GM21529 (cell line): ENCODE data around the gene MEIS1.
"Not testable (repeated sequence)": the region's sequence is repeated elsewhere in the genome, so short reads cannot be mapped to it uniquely, and the experiment has no call there.

Experiments used
- ATAC-seq: cut with Tn5 transposase; IDR thresholded peaks from one replicate; pipeline ENCODE4 v1.9.1; 2021; ENCODE audit not compliant: unreplicated experiment

MEIS1 gene

DNA sequence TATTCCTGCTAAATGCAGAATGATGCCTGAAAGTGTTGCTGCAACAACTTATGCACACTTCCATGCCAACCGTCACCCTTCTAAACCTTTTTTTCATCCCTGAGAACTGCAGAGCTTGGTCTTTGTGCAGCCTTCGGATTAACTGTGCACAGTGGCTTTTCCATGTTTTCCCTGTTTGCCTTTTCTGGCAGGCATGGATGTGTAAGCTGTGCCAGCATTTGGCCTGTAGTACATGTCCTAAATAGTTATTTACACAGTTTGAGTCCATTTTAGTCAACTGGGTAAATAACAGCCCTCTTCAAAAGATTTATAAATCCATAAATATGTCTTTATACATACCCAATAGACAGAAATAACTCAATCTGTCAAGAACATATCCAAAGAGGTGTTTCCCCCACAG, 31.5 kb downstream of the MEIS1 start:
- no peak for ATAC-seq

DNA sequence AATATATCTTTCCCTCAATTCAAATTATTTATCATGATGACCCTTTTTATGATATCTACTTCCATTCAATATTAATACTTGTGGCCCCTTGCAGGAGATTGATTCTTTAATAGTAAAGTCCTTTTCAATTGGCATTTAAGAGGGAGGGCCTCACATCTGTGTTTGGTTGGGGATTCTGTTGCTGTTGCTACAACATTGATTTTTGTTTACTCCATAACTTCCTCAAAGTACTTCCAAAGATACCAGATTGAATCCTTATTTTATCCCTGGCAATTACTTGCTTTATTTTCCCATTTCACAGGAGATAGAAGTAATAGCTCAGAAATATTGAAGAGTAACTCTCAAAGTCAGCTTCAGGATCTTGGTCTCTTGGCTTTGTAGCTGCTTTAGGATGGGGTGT, 32.8 kb downstream of the MEIS1 start:
- no peak for ATAC-seq

DNA sequence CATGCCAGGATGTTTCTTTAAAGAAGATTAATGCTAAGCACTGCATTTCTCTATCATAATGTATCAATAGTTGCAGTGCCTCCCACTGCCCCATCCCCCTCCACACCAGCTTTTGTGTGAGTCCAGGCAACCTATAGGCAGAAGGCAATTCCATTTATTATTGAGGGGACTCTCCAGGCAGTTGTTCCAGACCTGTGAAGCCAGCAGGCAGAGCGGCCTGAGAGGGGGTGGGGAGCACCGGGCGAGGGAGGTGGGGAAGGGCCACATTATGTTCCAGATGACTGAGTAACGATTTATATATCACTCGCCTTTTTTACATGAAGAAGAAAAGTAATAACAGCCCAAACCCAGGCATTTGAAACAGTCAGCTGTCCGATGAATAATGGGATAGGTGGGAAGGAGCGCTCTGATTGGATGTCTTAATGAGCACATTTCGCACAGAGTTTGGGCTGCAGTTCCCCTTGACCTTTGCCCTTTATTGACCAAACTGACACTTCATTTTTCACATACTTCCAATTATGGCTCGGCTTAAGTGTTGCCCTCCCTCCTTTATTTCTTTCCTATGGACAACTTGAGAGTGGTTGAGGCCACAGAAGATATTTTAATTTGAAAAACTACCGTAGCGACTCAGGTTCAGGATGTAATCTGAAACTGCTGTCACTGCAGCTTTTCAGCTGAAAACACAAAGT, 34.4 kb downstream of the MEIS1 start:
- no peak for ATAC-seq

DNA sequence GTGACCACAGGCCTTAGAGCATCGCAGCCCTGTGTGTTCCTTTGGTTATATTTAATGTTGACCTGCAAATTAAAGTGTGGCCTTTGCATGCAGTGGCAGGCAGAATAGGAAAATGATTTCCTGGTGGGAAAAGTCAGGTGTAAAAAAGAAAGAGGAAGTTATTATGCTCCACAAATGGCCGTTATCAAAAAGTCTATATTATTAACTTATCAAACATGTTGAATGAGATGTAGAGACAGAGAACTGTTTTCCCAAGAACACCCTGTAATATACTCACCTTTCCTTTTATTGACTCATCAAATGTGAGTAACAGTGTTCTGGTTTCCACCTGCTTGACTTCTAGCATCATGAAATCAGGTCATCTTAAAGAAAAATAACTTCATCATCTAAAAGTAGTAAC, 35.3 kb downstream of the MEIS1 start:
- no peak for ATAC-seq

DNA sequence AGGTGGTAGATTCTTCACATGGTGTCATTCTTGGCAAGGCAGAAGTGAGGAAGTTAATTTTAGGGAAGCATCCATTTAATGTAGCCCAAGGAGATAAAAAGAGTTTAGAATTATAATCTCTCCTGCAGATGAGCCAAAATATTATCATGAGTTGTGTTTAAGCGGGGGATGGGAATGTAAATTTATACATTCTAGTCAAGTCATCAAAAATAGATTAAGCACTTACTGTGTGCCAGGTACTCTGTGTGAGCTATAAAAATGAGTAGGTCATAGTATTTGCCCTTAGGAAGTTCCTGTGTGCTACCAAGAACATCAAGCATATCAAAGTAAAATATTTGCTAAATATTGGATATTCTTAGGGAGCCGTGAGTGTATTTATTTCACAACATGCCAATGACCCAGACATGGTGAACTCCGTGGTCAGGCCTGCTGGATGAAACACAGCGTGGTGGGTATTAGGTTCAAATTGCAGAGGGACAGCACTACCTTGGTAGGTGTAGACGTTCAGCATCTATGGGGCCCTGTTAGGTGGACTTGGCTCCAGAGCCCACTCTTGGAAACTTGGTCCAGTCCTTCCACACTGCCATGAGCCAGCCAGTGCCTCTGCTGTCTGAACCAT, 37.4 kb downstream of the MEIS1 start:
- ATAC-seq: no peak

DNA sequence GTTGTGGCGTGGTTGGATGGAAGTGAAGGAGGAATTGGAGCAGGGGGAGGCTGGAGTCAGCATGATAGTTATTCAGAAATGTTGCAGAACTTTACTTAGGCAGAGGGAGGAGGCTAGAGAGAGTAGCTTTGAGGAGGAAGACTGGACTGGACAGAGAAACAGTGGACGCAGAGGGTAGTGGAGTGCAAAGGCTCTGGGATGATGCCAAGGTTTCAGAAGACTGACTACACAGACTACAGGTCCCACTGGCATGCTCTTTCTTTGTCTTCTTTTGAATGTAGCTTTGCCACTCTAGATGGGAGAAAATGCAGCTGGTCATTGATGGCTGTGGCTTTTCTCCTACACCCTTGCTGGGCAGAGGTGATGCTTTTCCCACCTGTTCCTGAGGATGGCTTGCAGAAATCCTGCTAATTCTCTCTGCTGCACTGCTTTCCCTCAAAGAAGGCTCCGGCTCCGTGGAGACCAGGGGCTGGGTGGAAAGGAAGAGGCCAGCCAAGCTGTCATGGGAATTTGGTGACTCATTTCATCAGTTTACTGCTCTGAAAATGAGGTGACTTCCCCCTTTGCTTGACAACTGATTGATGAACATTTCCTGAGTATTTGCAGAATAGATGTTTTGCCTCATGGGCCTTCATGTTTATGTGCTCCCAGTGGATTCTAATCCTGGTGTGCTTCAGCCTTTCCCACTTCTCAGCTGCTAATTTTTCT, 42.4 kb downstream of the MEIS1 start:
- no peak for ATAC-seq

DNA sequence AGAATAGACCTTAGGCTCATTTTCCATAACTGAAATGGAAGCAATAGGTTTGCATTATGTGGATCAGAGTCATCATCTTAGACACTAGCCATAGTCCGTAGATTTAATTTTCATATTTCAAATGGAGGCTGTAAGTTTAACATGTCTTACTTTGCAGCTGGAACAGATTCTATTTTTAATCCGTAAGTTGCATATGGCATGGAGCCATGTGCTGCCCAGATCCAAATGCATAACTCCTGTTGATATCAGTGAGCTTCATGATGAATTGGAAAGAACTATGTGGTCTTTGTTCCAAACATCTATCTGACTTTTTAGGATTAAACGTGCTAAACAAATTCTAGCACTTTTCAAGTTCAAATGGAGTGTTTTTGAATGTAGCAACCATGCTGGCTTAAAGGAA, 43.4 kb downstream of the MEIS1 start:
- ATAC-seq: no peak

DNA sequence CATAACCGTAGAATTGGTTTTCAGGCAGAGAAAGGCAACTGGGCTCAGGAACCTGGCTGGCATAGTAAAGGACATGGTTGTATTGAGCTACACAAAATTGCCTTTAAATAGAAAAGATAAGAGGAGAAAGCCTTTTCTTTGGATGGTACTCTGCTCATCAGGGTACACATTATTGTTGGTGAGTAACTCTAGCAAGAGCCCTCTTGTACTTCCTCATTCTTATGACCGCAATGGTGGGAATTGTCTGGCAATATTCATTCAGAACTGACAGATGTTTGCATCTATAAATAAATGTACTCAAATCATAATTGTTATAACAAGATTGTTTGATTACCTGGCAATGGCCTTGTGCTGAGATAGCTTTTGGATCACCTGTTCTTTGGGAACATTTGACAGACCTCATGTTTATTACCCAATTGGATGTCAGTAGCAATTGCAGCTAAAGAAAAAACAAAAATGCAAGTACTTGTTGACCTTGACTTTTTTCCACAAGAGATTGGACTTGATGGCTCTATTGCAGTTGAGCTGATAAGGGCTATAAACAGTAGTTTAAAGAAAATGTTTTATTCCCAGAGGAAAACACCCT, 43.9 kb downstream of the MEIS1 start:
- no peak for ATAC-seq

DNA sequence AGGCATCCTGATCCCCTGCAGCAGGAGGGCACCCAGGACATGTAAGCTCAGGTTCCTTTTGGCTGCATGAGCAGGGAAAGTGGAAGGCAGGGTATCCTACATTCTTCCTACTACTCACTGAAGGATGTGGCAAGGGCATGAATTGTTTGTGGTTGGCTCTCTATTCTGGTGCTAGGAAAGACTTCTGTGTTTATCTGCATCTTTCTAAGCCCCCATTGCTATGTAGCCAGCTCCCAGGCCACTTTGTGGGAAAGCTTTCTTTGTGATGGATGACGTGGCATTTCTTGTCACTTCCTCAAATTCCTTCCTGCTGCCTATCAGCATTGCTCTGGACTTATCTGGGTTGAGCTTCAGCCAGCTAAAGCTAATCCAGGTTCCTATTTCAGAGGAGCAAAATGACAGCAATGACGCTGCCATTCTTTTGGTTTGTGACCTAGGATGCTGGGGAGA, 46.2 kb downstream of the MEIS1 start:
- ATAC-seq: no peak

DNA sequence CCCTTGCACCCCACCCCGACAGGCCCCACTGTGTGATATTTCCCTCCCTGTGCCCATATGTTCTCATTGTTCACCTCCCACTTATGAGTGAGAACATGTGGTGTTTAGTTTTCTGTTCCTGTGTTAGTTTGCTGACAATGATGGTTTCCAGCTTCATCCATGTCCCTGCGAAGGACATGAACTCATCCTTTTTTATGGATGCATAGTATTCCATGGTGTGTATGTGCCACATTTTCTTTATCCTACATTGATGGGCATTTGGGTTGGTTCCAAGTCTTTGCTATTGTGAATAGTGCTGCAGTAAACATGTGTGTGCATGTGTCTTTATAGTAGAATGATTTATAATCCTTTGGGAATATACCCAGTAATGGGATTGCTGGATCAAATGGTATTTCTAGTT, 50.3 kb downstream of the MEIS1 start:
- not testable (repeated sequence) for ATAC-seq

DNA sequence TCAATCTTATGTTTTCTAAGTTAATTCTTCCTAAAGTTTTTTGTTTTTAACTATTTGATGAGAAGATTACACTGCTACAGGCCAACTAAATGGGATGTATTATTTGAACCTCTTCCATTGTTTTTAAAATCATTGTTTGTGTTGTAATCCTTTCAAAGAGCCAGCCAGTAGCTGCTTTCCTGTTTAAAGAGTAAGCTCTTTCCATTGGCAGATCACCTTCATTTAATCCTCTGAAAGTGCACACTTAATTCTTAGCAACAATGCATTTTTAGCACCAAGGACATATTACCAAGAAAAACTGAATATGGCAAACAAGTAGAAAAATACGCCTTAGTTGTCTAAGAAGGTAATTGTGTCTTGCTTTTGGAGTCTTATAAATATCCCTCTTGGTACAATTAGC, 54.0 kb downstream of the MEIS1 start:
- ATAC-seq: no peak

DNA sequence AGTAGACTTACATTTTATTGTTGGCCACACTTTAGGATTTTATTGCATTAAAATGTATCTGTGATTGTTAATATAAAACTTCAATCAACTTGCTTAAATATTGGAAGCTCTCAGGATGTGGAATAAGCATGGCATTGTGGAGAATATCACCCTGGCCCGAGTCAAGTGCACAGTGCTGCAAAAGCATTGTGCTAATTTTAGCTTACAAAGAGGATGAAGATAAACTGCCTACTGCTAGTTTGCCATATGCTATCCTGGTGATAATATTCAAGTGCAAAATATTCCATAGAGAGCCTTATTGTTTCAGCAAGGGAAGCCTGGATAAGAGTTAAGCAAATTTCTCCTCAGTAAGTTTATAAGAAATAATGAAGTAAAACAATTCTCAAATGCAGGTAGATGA, 54.5 kb downstream of the MEIS1 start:
- ATAC-seq: no peak

DNA sequence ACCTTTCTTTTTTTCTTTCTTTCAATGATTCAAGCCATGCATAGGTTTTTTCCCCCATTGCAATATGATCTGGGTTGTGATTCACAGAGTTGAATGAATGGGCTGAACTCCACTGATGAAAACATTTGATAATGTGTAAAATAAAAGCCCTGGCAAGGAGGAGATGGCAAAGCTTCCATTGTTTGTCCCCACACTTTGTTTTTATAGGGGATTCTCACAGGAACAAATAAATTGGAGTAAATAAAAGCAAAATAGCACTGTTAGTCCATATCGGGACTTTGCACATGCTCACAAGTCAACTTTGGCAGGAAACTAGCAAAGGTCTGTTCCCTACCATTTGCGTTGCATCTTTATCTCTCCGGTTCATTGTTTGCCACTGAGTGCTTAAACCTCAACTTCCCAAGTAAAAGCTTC, 55.7 kb downstream of the MEIS1 start:
- no peak for ATAC-seq

DNA sequence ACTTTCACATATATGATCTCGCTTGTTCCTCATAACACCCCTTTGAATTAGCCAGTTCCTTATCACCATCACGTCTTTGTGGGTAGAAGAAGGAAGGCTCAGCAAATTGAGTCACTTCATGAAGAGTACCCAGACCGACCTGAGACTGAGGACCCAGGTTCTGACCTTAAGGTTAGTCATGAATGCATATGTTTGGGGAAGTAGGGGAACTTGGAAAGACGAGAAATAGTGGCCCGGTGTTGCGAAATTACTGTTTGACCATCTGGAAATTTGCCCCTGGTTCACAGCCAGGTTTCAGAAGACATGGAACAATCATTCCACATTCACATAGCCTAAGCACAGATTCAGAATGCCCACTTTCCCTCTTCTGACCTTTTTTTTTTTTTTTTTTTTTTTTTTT, 59.8 kb downstream of the MEIS1 start:
- no peak for ATAC-seq

DNA sequence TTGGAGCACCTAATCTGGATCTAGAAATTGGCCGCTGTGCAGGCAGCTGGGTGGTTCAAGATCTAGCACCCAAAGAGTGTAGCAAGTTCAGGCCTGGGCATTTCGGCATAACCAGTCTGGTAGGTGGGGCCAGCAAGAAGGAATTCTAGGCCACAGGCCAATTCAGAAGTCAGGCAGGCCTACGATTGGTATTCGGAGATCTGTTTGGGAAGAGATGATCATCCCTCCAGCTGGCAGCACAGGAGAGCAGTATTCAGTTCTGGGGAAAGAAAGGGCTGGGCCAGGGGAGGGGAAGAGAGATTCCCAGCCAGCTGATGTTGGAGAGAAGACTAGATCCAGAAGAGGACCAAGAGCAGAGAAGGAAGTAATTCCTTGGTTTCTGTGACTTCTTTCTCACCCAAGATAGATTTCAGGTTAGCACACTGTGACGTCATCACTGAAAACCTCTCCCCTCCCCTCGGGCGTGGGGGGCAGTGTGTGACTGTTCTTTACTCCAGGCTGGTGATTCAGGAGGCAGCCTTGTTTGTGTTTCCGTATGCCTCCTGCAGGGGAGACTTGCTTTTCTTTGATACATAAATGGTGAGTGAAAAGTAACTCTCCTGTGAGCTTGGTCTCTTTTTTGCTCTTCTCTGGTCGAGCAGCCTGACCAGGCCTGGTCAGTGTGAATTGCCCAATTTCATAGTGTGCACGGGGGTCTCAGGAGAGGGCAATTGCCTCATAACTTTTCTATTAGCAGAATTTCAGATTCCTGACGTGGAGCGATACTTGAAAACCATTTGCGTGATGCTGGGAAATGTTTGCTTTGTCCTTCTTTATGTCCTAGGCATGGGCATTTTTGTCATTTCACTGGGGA, 61.1 kb downstream of the MEIS1 start:
- ATAC-seq: no peak

DNA sequence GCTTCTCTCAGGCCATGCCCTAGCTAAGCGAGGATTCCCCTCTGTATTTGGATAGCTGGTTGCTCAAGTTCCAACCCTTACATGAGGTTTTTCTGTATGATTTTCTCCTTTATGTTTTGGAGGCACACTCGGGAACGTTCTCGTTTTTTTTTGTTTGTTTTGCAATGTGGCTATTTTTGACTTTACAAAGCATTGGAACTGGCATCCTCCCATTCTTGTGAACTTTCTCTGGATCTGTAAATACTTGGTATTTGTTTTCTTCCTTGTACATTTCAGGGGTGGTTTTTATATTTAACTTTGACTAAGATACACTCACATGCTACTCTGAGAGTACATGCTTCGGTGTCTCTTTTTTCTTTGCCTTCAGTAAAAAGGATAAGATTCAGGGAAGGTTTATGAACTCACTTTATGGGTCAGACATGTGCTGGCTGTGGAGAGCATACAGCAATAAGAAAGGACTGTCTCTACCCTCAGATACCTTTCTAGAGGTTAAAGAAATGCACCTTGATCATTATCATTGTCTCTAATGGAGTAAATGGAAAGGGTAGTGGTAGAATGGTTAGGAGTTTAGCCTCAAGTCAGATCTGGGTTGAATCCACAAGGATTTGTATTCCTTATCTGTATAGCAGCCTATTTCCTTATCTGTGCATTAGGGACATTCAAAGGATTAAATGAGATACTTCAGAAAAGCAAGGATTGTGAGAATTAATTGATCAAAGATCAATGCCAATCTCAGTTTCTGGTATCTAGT, 61.9 kb downstream of the MEIS1 start:
- no peak for ATAC-seq

DNA sequence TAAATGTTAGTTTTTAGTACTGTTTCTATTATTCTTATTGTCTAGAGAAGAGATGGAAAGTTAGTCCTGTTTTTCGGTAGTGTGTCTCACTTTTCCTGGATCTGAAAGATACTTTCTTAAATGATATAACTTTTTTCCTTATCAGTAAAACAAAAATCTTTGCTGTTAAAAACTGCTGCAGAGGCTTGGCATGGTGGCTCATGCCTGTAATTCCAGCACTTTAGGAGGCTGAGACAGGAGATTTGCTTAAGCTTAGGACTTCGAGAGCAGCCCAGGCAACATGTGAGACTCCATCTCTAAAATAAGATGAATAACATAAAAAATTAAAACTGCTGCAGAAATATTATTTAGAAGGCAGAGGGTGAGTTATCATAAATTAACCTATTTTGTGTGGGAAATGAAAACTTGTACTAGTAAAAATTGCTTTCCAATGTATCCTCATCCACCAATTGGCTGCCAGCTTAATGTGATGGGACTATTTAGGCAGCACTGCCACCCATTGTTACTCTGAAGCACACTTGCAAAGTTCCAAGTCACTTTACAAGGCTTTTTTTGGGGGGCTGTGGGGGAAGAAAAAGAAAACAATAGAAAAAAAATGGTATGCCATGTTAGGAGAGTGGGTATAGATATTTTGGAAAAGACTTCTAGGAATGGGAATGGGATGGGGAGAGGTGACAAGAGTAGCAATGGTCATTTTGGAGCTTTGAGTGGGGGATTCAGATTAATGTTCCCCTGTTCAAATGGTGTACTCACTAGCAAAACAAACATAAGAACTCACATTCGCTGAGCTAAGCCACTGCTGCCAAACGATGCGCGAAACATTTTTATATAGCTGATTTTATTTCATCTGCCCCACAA, 62.7 kb downstream of the MEIS1 start:
- ATAC-seq: no peak

DNA sequence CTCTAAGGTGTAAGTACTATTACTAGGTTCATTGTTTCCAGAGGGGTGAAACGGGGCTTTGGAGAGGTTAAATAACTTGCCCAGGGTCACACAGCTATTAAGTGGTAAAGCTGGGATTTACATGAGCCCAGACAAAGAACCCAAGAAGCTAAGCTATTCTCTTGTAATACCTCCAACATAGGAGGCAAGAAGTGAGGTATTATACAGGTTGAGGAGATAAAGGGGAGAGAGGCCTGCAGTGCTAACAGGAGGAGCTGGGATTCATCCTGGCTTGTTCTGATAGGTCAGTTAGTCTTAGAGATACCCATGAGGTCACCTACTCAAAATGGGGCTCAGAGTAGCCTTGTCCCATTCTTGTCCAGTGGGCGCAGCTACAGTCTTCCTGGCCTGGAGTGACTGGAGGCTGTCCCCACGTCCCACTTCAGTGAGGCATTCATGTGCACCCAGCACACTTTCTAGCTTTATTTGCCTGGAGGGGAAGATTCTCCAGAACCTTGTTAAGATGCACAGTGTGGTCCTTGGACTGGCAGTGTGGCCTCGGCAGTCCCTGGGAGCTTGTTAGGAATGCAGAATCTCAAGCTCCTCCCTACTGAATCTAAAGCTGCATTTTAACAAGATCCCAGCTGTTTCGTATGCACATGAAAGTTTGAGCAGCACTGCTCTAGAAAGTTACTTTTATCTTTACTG, 63.5 kb downstream of the MEIS1 start:
- ATAC-seq: no peak

DNA sequence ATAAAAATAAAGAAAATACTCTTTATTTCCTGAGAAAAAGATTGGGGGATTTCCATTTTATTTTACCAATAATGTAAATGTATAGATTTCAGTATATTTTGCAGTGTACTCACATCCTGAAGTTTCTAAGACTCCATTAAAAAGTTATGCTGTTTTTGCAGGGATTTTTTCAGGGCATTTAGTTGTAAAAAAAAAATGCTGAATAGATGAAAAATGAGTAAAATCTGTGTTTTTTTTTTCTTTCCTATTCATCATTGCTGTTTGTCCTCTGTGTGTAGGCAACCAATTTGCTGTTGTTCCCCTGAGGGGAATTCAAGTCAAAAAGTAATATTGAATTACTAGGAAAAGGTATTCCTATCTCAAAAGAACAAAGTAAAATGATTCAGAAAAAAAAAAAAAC, 66.3 kb downstream of the MEIS1 start:
- no peak for ATAC-seq
